Testis (tissue), 2 donors: ENCODE measurements around the gene KDM1A.

Experiments used
- POLR2A ChIP-seq: fragments of 450-650 bp; IDR thresholded peaks from one replicate; pipeline ENCODE4 v1.6.1; 2017; ENCODE audit warnings: antibody characterized with exemption, mild to moderate bottlenecking, moderate library complexity
- TF ChIP-seq, protein P1 (sequence below), 3 experiments: fragments of 450-650 bp in 2 of 3; fragments of 200-600 bp in 1 of 3; sonication (generic) in 1 of 3; IDR thresholded peaks; one replicate each; pipeline ENCODE4 v1.5.1; 2016 to 2019; ENCODE audit warnings: antibody characterized with exemption in 3 of 3, mild to moderate bottlenecking in 2 of 3, moderate library complexity in 1 of 3

DNA sequence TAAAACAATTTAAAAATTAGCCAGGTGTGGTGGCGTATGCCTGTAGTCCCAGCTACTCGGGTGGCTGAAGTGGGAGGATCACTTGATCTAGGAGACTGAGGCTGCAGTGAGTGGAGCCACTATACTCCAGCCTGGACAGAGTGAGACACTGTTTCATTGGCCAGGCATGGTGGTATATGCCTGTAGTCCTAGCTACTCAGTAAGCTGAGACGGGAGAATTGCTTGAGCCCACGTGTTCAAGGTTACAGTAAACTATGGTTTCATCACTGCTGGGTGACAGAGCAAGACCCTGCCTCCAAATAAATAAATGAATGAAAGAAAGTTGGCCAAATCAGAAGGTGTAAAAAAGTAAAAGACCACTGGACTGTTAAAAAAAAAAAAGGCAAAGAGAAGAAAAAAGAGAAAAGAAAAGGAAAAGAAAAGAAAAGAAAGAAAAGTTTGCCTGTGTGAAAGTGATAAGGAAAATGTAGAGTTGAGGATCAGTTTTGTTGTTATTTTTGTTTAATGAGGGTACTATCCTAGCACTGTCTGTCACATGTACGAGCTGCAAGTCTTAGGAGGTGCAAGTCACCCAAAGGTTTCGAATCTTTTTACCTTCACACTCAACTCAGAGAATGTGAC lies 97.1 kb downstream of the KDM1A start:
- TF ChIP-seq, protein P1, sequence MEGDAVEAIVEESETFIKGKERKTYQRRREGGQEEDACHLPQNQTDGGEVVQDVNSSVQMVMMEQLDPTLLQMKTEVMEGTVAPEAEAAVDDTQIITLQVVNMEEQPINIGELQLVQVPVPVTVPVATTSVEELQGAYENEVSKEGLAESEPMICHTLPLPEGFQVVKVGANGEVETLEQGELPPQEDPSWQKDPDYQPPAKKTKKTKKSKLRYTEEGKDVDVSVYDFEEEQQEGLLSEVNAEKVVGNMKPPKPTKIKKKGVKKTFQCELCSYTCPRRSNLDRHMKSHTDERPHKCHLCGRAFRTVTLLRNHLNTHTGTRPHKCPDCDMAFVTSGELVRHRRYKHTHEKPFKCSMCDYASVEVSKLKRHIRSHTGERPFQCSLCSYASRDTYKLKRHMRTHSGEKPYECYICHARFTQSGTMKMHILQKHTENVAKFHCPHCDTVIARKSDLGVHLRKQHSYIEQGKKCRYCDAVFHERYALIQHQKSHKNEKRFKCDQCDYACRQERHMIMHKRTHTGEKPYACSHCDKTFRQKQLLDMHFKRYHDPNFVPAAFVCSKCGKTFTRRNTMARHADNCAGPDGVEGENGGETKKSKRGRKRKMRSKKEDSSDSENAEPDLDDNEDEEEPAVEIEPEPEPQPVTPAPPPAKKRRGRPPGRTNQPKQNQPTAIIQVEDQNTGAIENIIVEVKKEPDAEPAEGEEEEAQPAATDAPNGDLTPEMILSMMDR (IDR thresholded peaks at IDR 0.05) = no peak
- no peak for TF ChIP-seq POLR2A
